22Rv1 (cell line): ENCODE results near the gene REPS2.

ENCODE experiments used
- H3K27ac ChIP-seq: fragments of 450-650 bp; 2 replicates; pipeline ENCODE4 v1.5.1; 2017
- ZFX ChIP-seq: fragments of 450-650 bp; IDR thresholded peaks from 2 replicates; pipeline ENCODE4 v1.6.1; 2017; ENCODE audit warnings: antibody characterized with exemption, borderline replicate concordance
- TF ChIP-seq, protein P1 (sequence below): fragments of 450-650 bp; IDR thresholded peaks from 2 replicates; pipeline ENCODE4 v1.5.1; 2017; ENCODE audit warnings: mild to moderate bottlenecking

Gene REPS2

DNA sequence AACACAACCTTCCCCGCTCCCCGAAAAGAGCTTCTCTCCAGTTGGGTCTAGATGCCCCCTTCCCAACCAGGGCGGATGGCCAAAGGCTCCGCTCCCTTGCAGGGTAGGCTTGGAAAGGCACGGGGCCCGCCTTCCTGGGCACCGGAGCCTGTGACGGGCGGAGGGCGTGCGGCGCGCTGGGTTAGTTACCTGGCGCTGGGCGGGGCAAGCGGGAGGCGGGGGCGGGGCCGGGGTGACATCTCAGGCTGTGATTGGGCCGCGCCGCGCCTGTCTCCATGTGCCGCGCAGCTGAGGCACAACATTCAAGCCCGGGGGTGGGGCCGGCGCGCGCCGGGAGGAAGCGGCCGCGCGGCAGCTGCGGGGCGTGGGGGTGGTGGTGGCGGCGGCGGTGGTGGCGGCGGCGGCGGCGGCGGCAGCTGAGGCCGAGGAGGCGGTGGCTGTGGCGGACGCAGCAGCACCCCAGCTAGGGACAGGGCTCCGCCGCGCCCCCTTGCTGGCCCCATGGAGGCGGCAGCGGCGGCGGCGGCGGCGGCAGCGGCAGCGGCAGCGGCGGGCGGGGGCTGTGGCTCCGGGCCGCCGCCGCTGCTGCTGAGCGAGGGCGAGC is at the start of gene REPS2:
Gene REPS2, plus strand, starts transcription at position 298 of the 604 bp plus-strand sequence. Its CDS starts 204 bp downstream, at position 502.
- H3K27ac ChIP-seq: no peak within 1 kb of the TSS
- TF ChIP-seq ZFX: no peak
- TF ChIP-seq, protein P1, sequence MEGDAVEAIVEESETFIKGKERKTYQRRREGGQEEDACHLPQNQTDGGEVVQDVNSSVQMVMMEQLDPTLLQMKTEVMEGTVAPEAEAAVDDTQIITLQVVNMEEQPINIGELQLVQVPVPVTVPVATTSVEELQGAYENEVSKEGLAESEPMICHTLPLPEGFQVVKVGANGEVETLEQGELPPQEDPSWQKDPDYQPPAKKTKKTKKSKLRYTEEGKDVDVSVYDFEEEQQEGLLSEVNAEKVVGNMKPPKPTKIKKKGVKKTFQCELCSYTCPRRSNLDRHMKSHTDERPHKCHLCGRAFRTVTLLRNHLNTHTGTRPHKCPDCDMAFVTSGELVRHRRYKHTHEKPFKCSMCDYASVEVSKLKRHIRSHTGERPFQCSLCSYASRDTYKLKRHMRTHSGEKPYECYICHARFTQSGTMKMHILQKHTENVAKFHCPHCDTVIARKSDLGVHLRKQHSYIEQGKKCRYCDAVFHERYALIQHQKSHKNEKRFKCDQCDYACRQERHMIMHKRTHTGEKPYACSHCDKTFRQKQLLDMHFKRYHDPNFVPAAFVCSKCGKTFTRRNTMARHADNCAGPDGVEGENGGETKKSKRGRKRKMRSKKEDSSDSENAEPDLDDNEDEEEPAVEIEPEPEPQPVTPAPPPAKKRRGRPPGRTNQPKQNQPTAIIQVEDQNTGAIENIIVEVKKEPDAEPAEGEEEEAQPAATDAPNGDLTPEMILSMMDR: no peak

GRCh38 chrX:16897445-16897844 is 49.0 kb upstream of the REPS2 start:
- H3K27ac ChIP-seq: no peak overlapping the region
- no peak for TF ChIP-seq ZFX
- TF ChIP-seq, protein P1: no peak

DNA sequence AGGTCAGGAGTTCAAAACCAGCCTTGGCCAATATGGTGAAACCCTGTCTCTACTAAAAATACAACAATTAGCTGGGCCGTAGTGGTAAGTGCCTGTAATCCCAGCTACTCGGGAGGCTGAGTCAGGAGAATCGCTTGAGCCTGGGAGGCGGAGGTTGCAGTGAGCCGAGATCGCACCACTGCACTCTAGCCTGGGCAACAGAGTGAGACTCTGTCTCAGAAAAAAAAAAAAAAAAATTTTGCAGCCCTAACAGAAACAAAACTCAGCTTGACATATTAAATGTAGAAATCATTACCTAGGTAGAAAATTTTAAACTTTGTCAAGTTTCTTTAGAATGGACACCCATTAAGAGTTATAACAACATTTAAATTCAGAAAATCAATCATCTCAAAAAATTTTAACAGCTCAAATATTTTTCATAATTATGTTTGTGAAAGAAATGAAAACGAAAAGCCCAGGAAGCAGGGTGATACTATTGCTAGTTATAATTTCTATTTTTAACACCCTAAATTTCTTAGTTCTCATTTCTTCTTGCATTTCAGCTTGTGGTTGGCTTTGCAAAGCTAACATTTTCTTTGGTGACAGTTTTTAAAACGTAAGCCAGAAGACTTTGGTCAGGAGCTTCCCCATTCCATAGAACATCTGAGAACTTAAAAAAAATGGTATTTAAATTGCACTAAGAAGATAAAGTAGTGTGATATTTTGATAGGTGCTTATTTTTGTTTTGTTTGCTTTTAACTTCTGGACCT is 43.0 kb upstream of the REPS2 start:
- no peak overlapping the region for H3K27ac ChIP-seq
- no peak for TF ChIP-seq ZFX
- TF ChIP-seq, protein P1: no peak

- H3K27ac ChIP-seq: no peak overlapping the region
- no peak for TF ChIP-seq ZFX
- TF ChIP-seq, protein P1: no peak
Observed at GRCh38 chrX:16910376-16910775, 36.1 kb upstream of the REPS2 start.

- H3K27ac ChIP-seq: no peak overlapping the region
- no peak for TF ChIP-seq ZFX
- TF ChIP-seq, protein P1: no peak
Observed at GRCh38 chrX:16914058-16914457, 32.4 kb upstream of the REPS2 start.

GRCh38 chrX:16916561-16916960 is 29.9 kb upstream of the REPS2 start:
- no peak overlapping the region for H3K27ac ChIP-seq
- no peak for TF ChIP-seq ZFX
- TF ChIP-seq, protein P1: no peak

GRCh38 chrX:16917120-16917519 is 29.3 kb upstream of the REPS2 start:
- H3K27ac ChIP-seq: no peak overlapping the region
- TF ChIP-seq ZFX: no peak
- TF ChIP-seq, protein P1: no peak
